GM18517 (cell line): ENCODE results near the gene ZFAND2B.
"Not testable (repeated sequence)": the region's sequence is repeated elsewhere in the genome, so short reads cannot be mapped to it uniquely, and the experiment has no call there.

Experiments used
- ATAC-seq: cut with Tn5 transposase; IDR thresholded peaks from one replicate; pipeline ENCODE4 v1.9.1; 2021; ENCODE audit warnings: mild to moderate bottlenecking, moderate library complexity; ENCODE audit not compliant: unreplicated experiment

The ZFAND2B gene

GRCh38 chr2:219201331-219201730, 5.3 kb upstream of the ZFAND2B start:
- ATAC-seq, result not testable (repeated sequence)

GRCh38 chr2:219204425-219205164, 2.0 kb upstream of the ZFAND2B start:
- no peak for ATAC-seq

- no peak for ATAC-seq
Measured at GRCh38 chr2:219205165-219205538, 1.4 kb upstream of the ZFAND2B start.

- ATAC-seq, result no peak
Measured at GRCh38 chr2:219205981-219206327, 628 bp upstream of the ZFAND2B start.

GRCh38 chr2:219207134-219207883, 727 bp downstream of the ZFAND2B start:
- ATAC-seq, result no peak

GRCh38 chr2:219207884-219208740, 1.5 kb downstream of the ZFAND2B start:
- ATAC-seq, result no peak

- no peak for ATAC-seq
Measured at GRCh38 chr2:219209236-219210195, 2.9 kb downstream of the ZFAND2B start.

- no peak for ATAC-seq
Measured at GRCh38 chr2:219210196-219210885, 3.8 kb downstream of the ZFAND2B start.

- no peak for ATAC-seq
Measured at GRCh38 chr2:219210886-219211362, 4.3 kb downstream of the ZFAND2B start.

- no peak for ATAC-seq
Measured at GRCh38 chr2:219213026-219213415, 6.4 kb downstream of the ZFAND2B start.

- no peak for ATAC-seq
Measured at GRCh38 chr2:219213486-219214071, 7.0 kb downstream of the ZFAND2B start.

GRCh38 chr2:219214141-219214540, 7.6 kb downstream of the ZFAND2B start:
- no peak for ATAC-seq

GRCh38 chr2:219214786-219215185, 8.2 kb downstream of the ZFAND2B start:
- no peak for ATAC-seq

- ATAC-seq, result no peak
Measured at GRCh38 chr2:219215871-219216534, 9.4 kb downstream of the ZFAND2B start.

- no peak for ATAC-seq
Measured at GRCh38 chr2:219216535-219216915, 9.9 kb downstream of the ZFAND2B start.

- peak; percentile 14 for ATAC-seq
Measured at GRCh38 chr2:219218217-219218731, 11.7 kb downstream of the ZFAND2B start.

GRCh38 chr2:219218732-219219701, 12.4 kb downstream of the ZFAND2B start, which contains the start of gene ABCB6:
ABCB6 (minus strand) TSS chr2:219218958; CDS start chr2:219218673, 285 bp downstream.
- ATAC-seq, result peak; percentile 70
